ENCODE results near the gene ME1.

ME1 gene

GRCh38 chr6:83180426-83180950, 250.4 kb downstream of the ME1 start:
- Histone ChIP-seq H3K4me3 (ENCODE audit: low read depth, low read length) (no peak overlapping the region), H3K9me3 (ENCODE audit: control insufficient read depth, insufficient read depth, low read depth, low read length) (no peaks in the 10 kb centered on the region), H3K27ac (ENCODE audit: extremely low read depth, low read depth, low read length) (no peak overlapping the region), H3K36me3 (ENCODE audit: control insufficient read depth in 2 of 2, insufficient read depth in 1 of 2, low read length in 2 of 2) (peaks cover 56 to 95% of the 10 kb centered on the region in 2 experiments), H3K4me1 (ENCODE audit: control insufficient read depth, insufficient read depth, low read length) (no peaks in the 10 kb centered on the region)
- TF ChIP-seq PRDM4 (tag by site-specific recombination; IDR thresholded peaks at IDR 0.05) (no peak), REST (tag by site-specific recombination; IDR thresholded peaks at IDR 0.05) (no peak), ZNF488 (tag by site-specific recombination; IDR thresholded peaks at IDR 0.05) (no peak), YY1 (tag by site-specific recombination; IDR thresholded peaks at IDR 0.05) (no peak), ZNF133 (tag by site-specific recombination; IDR thresholded peaks at IDR 0.05) (no peak), ZBTB26 (tag by site-specific recombination; optimal IDR thresholded peaks at IDR 0.05) (no peak), MYNN (tag by site-specific recombination; IDR thresholded peaks at IDR 0.05; ENCODE audit: borderline replicate concordance) (no peak), OVOL3 (tag by site-specific recombination; IDR thresholded peaks at IDR 0.05) (no peak)
- POLR2A ChIA-PET: interaction anchor here (0.9 to 1.5 kb wide), 2 partner anchors 9 to 13 kb away, joined by 3 to 7 read pairs; partner anchors contain the start of genes PGM3 and RWDD2A
- CTCF ChIA-PET: interaction anchor here (0.6 to 1.0 kb wide), 2 partner anchors 34 to 332 kb away, joined by 3 to 5 read pairs; partner anchors contain the start of gene PRSS35

GRCh38 chr6:83176246-83176645, 254.6 kb downstream of the ME1 start:
- H3K4me3 ChIP-seq (ENCODE audit: low read depth, low read length): no peak overlapping the region
- CTCF ChIA-PET: interaction anchor here (0.6 to 1.0 kb wide), 3 partner anchors 40 to 714 kb away, joined by 3 to 4 read pairs (median 3); partner anchors contain the start of gene UBE3D
- no peak overlapping the region for H3K27ac ChIP-seq (ENCODE audit: extremely low read depth, low read depth, low read length)
- TF ChIP-seq ZNF37A (tag by site-specific recombination; IDR thresholded peaks at IDR 0.05): no peak
- no peak for TF ChIP-seq ZBTB21 (tag by site-specific recombination; IDR thresholded peaks at IDR 0.05)
- no peak for TF ChIP-seq ZNF138 (tag by site-specific recombination; IDR thresholded peaks at IDR 0.05; ENCODE audit: borderline replicate concordance)
- no peak for TF ChIP-seq ZXDB (tag by site-specific recombination; IDR thresholded peaks at IDR 0.05)
- TF ChIP-seq GFI1B (tag by site-specific recombination; IDR thresholded peaks at IDR 0.05): no peak
- no peak for TF ChIP-seq REST (tag by site-specific recombination; IDR thresholded peaks at IDR 0.05)
- TF ChIP-seq ZNF747 (tag by site-specific recombination; IDR thresholded peaks at IDR 0.05): no peak
- no peak for TF ChIP-seq ZNF146 (tag by site-specific recombination; IDR thresholded peaks at IDR 0.05)
- TF ChIP-seq TRIM28 (IDR thresholded peaks at IDR 0.05; ENCODE audit: borderline replicate concordance, low read length): no peak
- no peak for TF ChIP-seq ZNF350 (tag by site-specific recombination; IDR thresholded peaks at IDR 0.05)
- peaks cover 61 to 95% of the 10 kb centered on the region in 2 experiments for H3K36me3 ChIP-seq (ENCODE audit: control insufficient read depth in 2 of 2, insufficient read depth in 1 of 2, low read length in 2 of 2)
- H3K9me3 ChIP-seq (ENCODE audit: control insufficient read depth, insufficient read depth, low read depth, low read length): no peaks in the 10 kb centered on the region
- no peaks in the 10 kb centered on the region for H3K4me1 ChIP-seq (ENCODE audit: control insufficient read depth, insufficient read depth, low read length)
- POLR2A ChIA-PET: no interaction called here
